IMR-90 (cell line): Measurements from ENCODE around the gene SEZ6L. TPM values are rescaled to one million over a fixed set of nuclear protein-coding genes. Genes with fewer than 3 reads are reported as not detected.

Experiments used
- ATAC-seq: fragments of 200-7000 bp; cut with Tn5 transposase; 2 replicates; pipeline ENCODE4 v1.9.1; 2020; ENCODE audit warnings: low read depth, mild to moderate bottlenecking, moderate library complexity
- BruUV-seq: library from RNA; stranded (reverse); fragments of 400-500 nt; replicated peaks from 2 replicates; lab custom pipeline; 2021; lab: Mats Ljungman, UMichigan
- CTCF ChIA-PET: fragments of 300-600 bp; formaldehyde crosslinking; extraction: SDS; loops from one replicate; lab custom pipeline; 2021; ENCODE audit warnings: antibody characterized with exemption; lab: Yijun Ruan, JAX
- POLR2A ChIA-PET: fragments of 300-600 bp; sonication (Branson Sonifier 250); formaldehyde crosslinking; loops from one replicate; lab custom pipeline; 2022; ENCODE audit warnings: antibody characterized with exemption; ENCODE audit not compliant: unreplicated experiment; lab: Charles Lee
- DNase-seq: peaks from one replicate; pipeline ENCODE4 v3.0.0; 2013
- H2AFZ ChIP-seq: replicated peaks from 2 replicates; pipeline ENCODE3; 2013; ENCODE audit warnings: low read length, mild to moderate bottlenecking; ENCODE audit not compliant: poor library complexity
- H2AK5ac ChIP-seq: 2 replicates; pipeline ENCODE4 v1.6.1; 2013; ENCODE audit warnings: low read depth, low read length, inconsistent platforms
- H2AK9ac ChIP-seq: replicated peaks from 2 replicates; pipeline ENCODE3; 2013; ENCODE audit warnings: mild to moderate bottlenecking, low read depth, low read length, moderate library complexity; ENCODE audit not compliant: poor library complexity
- H2BK120ac ChIP-seq: 2 replicates; pipeline ENCODE4 v1.6.1; 2013; ENCODE audit warnings: low read depth, low read length, inconsistent platforms
- H2BK15ac ChIP-seq: 3 replicates; pipeline ENCODE4 v1.6.1; 2013; ENCODE audit warnings: low read depth, low read length, inconsistent platforms
- H2BK20ac ChIP-seq: 2 replicates; pipeline ENCODE4 v1.6.1; 2013; ENCODE audit warnings: low read depth, mild to moderate bottlenecking, inconsistent platforms, low read length, moderate library complexity
- H2BK5ac ChIP-seq: 2 replicates; pipeline ENCODE4 v1.6.1; 2013; ENCODE audit warnings: mild to moderate bottlenecking, low read depth, low read length, inconsistent platforms; ENCODE audit not compliant: poor library complexity, severe bottlenecking
- H3K14ac ChIP-seq: replicated peaks from 2 replicates; pipeline ENCODE4 v1.6.1; 2013; ENCODE audit warnings: low read depth, low read length, inconsistent platforms
- H3K18ac ChIP-seq: 2 replicates; pipeline ENCODE4 v1.6.1; 2013; ENCODE audit warnings: low read depth, low read length, control low read depth
- H3K23ac ChIP-seq: 2 replicates; pipeline ENCODE4 v1.6.1; 2013; ENCODE audit warnings: low read depth, low read length, inconsistent platforms
- H3K27ac ChIP-seq: 2 replicates; pipeline ENCODE4 v1.5.1; 2013; ENCODE audit warnings: mild to moderate bottlenecking, control low read depth, low read length; ENCODE audit not compliant: insufficient read depth
- H3K27me3 ChIP-seq: 2 replicates; pipeline ENCODE4 v1.6.1; 2013; ENCODE audit warnings: low read length; ENCODE audit not compliant: control insufficient read depth, insufficient read depth
- H3K36me3 ChIP-seq: 2 replicates; pipeline ENCODE4 v1.6.1; 2013; ENCODE audit warnings: low read length, mixed read lengths; ENCODE audit not compliant: control insufficient read depth, insufficient read depth
- H3K4ac ChIP-seq: 2 replicates; pipeline ENCODE4 v1.6.1; 2013; ENCODE audit warnings: low read depth, low read length, inconsistent platforms
- H3K4me1 ChIP-seq: 2 replicates; pipeline ENCODE4 v1.6.1; 2013; ENCODE audit warnings: low read length, mixed read lengths; ENCODE audit not compliant: control insufficient read depth, insufficient read depth
- H3K4me2 ChIP-seq: 2 replicates; pipeline ENCODE4 v1.6.1; 2013; ENCODE audit warnings: low read depth, mild to moderate bottlenecking, control low read depth, low read length, moderate library complexity
- H3K4me3 ChIP-seq: 2 replicates; pipeline ENCODE4 v1.5.1; 2013; ENCODE audit warnings: low read depth, mild to moderate bottlenecking, control low read depth, low read length, moderate library complexity; ENCODE audit not compliant: insufficient read depth
- H3K56ac ChIP-seq: 2 replicates; pipeline ENCODE4 v1.6.1; 2013; ENCODE audit warnings: low read length, inconsistent platforms; ENCODE audit not compliant: insufficient read depth; ENCODE audit errors: extremely low read depth
- H3K79me1 ChIP-seq, 2 experiments: 2 replicates each; pipeline ENCODE4 v1.6.1; 2013; ENCODE audit warnings: low read length in 2 of 2, inconsistent platforms in 1 of 2, low read depth in 1 of 2
- H3K9ac ChIP-seq: 2 replicates; pipeline ENCODE4 v1.6.1; 2013; ENCODE audit warnings: low read depth, low read length, control low read depth
- H3K9me1 ChIP-seq: 2 replicates; pipeline ENCODE4 v1.6.1; 2013; ENCODE audit warnings: low read length, inconsistent platforms; ENCODE audit not compliant: insufficient read depth
- H3K9me3 ChIP-seq: 2 replicates; pipeline ENCODE4 v1.6.1; 2013; ENCODE audit warnings: low read length; ENCODE audit not compliant: control insufficient read depth, insufficient read depth
- H4K20me1 ChIP-seq: 2 replicates; pipeline ENCODE4 v1.6.1; 2013; ENCODE audit warnings: low read length, inconsistent platforms; ENCODE audit not compliant: insufficient read depth
- H4K5ac ChIP-seq: 2 replicates; pipeline ENCODE4 v1.6.1; 2013; ENCODE audit warnings: mild to moderate bottlenecking, low read depth, low read length, control low read depth
- H4K8ac ChIP-seq, 2 experiments: 2 replicates each; pipeline ENCODE4 v1.6.1; 2013; ENCODE audit warnings: low read depth in 2 of 2, low read length in 2 of 2, control low read depth in 1 of 2, inconsistent platforms in 1 of 2
- H4K91ac ChIP-seq: 2 replicates; pipeline ENCODE4 v1.6.1; 2013; ENCODE audit warnings: low read depth, low read length, inconsistent platforms; ENCODE audit not compliant: insufficient read depth
- CEBPB ChIP-seq: IDR thresholded peaks from 2 replicates; pipeline ENCODE4 v1.6.1; 2012; ENCODE audit warnings: low read depth, low read length, improper control_type of control experiment
- ELK1 ChIP-seq: fragments of 150-350 bp; IDR thresholded peaks from 2 replicates; pipeline ENCODE4 v1.6.1; 2016; ENCODE audit warnings: low read depth, mild to moderate bottlenecking, low read length, moderate library complexity, borderline replicate concordance
- FOS ChIP-seq: fragments of 150-350 bp; IDR thresholded peaks from 2 replicates; pipeline ENCODE4 v1.6.1; 2016; ENCODE audit warnings: low read depth, low read length
- MXI1 ChIP-seq: IDR thresholded peaks from 2 replicates; pipeline ENCODE4 v1.6.1; 2012; ENCODE audit warnings: low read depth, mild to moderate bottlenecking, low read length, moderate library complexity, borderline replicate concordance
- NFE2L2 ChIP-seq: fragments of 150-350 bp; IDR thresholded peaks from 2 replicates; pipeline ENCODE4 v1.6.1; 2016; ENCODE audit warnings: low read depth, mild to moderate bottlenecking, low read length
- WGBS, 2 experiments: methylation state at CpG; one replicate each; pipeline versions ENCODE4 v1.1.5 to v1.1.7; 2013; ENCODE audit warnings: missing lambda C conversion rate in 2 of 2; ENCODE audit not compliant: insufficient read length in 1 of 2; ENCODE audit errors: extremely low coverage in 2 of 2; 5-methylcytosine and 5-hydroxymethylcytosine counted together
- dilution Hi-C: fragments of 300-500 bp; cut with HindIII; formaldehyde crosslinking; loops from one replicate; pipeline ENCODE4 v1.14.3; 2018; ENCODE audit warnings: low sequenced_read_pairs; ENCODE audit not compliant: unreplicated experiment
- in situ Hi-C: fragments of 300-500 bp; cut with MboI; formaldehyde crosslinking; loops from 3 replicates; pipeline ENCODE4 v1.14.3; 2019; ENCODE audit warnings: low sequenced_read_pairs, inconsistent platforms, mixed read lengths
- intact Hi-C: fragments of 100-400 bp; cut with micrococcal nuclease; formaldehyde crosslinking; loops from 2 replicates; pipeline ENCODE4 v1.10.0; 2022
- polyA plus RNA-seq, 3 experiments: library from polyadenylated mRNA; depleted of rRNA; stranded (reverse); fragments of >200 nt; gene quantifications; 2 replicates each; pipeline ENCODE4 v1.2.3, GENCODE V29; 2012; ENCODE audit warnings: low replicate concordance in 1 of 3
- total RNA-seq: library from RNA; depleted of rRNA; stranded (reverse); fragments of >200 nt; gene quantifications from 2 replicates; pipeline ENCODE4 v1.2.3, GENCODE V29; 2012

SEZ6L gene
- total and polyA plus RNA-seq, 2 of the 4 experiments (the other 2 are of a cell fraction): not detected

GRCh38 chr22:26267856-26268255, 98.6 kb downstream of the SEZ6L start:
- in situ Hi-C loops: no loop called here
- no CpG with 5 or more reads among the region's 1 CpG for WGBS, 2 experiments
- no peak overlapping the region for H3K27ac ChIP-seq

More at GRCh38 chr22:26267856-26268255, 98.6 kb downstream of the SEZ6L start:
- Histone ChIP-seq H3K4me3 (no peak overlapping the region), H3K14ac (no peak overlapping the region), H3K56ac (no peak overlapping the region), H3K4me1 (no peaks in the 10 kb centered on the region), H3K4me2 (no peak overlapping the region), H3K79me1 (no peaks in the 10 kb centered on the region), H4K20me1 (no peaks in the 10 kb centered on the region), H2BK15ac (no peak overlapping the region), H4K91ac (no peak overlapping the region), H3K36me3 (no peaks in the 10 kb centered on the region), H4K8ac (no peak overlapping the region), H2BK20ac (no peak overlapping the region), H3K4ac (no peak overlapping the region), H3K23ac (no peak overlapping the region), H3K9me1 (no peaks in the 10 kb centered on the region), H2AFZ (no peak overlapping the region), H2BK5ac (no peak overlapping the region), H3K9me3 (no peaks in the 10 kb centered on the region; the same call in 1 of the 2 replicates), H3K18ac (no peak overlapping the region), H2AK5ac (no peak overlapping the region), H2BK120ac (no peak overlapping the region), H3K27me3 (no peaks in the 10 kb centered on the region), H4K5ac (no peak overlapping the region), H3K9ac (no peak overlapping the region), H2AK9ac (no peak overlapping the region)
- BruUV-seq: no TSS peak
- dilution Hi-C loops (no loop called here), intact Hi-C loops (no loop called here)
- ATAC-seq (no peak), DNase-seq (no peak)
- POLR2A ChIA-PET: no interaction called here
- TF ChIP-seq MXI1 (no peak), CEBPB (no peak), ELK1 (no peak), NFE2L2 (no peak), FOS (no peak)
- CTCF ChIA-PET: no interaction called here
